Left kidney (tissue), 2 donors: ENCODE measurements around the gene SCUBE1. TPM values are rescaled to one million over a fixed set of nuclear protein-coding genes. Genes with fewer than 3 reads are reported as not detected.

Source experiments
- DNase-seq: peaks from one replicate; pipeline ENCODE4 v3.0.0-alpha.2; 2013
- polyA plus RNA-seq: library from polyadenylated mRNA; unstranded; fragments of 120-200 nt; gene quantifications from one replicate; pipeline ENCODE4 v1.2.1, GENCODE V29; 2013; ENCODE audit not compliant: insufficient read length

The SCUBE1 gene
- polyA plus RNA-seq, 1 donor = 8.7 TPM

DNA sequence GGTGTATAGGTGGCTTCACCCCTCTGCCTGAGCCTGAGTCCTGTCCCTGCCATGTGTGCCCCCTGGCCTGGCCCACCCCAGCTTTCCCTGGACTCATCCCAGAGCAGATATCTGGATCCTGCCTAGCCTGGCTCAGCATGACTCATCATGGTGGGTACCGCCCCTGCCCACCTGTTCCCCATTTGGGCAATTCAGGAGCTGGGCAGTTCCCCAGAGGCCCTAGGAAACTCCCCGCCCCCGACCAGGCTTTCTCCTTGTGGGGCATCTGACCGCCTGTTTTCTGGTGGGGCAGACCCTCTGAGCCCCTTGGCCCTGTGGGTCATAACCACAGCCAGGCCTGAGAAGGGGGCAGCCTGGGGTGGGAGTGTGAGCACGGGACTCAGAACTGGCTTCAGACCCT, 187.4 kb downstream of the SCUBE1 start:
- no peak for DNase-seq

DNA sequence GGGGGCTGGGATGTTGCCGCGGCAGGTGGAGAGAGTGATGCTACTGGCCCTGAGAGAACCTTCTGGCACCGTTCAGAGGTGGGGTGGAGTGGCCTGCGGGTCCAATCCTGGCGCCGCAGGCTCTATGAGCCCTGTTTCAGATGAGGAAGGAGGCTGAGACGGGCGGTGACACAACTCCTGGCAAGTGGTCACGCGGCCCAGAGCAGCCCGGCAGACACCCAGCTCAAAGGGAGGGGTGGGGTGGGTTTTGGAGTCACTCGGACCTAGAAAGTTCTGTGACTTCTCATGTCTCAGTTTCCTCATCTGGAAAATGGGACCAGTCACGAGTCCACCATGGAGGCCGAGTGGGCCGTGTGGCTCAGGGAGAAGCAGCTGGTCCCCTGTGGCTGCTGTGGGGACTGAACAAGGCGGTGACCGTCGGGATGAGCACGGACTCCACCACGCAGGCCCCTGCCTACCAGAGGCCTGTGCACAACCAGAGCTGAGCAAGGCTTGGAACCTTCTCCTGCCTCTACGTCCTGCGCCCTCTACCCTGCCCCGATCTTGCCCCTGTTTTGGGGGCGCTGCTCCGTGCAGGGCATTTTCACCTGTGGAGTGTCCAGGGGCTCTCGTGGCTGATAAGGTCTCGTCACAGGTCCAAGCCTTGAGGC, 188.2 kb downstream of the SCUBE1 start:
- DNase-seq = no peak

DNA sequence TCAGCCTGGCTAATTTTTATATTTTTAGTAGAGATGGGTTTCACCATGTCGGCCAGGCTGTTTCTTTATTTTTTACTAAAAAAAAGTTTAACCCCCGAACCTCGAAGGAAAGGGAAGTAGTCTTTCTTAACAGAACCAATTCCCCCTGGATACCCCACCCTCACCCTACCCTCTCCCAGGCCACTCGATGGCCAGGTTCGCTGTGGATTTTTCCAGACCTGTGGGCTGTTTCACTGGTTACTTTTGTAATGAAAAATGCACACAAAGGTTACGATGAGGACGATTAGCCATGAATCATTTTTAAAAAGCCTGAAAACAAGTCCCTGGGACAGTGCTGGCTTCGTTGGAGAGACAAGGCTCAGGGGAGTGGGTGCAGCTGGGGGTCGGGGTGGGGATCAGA, 189.3 kb downstream of the SCUBE1 start:
- no peak for DNase-seq

DNA sequence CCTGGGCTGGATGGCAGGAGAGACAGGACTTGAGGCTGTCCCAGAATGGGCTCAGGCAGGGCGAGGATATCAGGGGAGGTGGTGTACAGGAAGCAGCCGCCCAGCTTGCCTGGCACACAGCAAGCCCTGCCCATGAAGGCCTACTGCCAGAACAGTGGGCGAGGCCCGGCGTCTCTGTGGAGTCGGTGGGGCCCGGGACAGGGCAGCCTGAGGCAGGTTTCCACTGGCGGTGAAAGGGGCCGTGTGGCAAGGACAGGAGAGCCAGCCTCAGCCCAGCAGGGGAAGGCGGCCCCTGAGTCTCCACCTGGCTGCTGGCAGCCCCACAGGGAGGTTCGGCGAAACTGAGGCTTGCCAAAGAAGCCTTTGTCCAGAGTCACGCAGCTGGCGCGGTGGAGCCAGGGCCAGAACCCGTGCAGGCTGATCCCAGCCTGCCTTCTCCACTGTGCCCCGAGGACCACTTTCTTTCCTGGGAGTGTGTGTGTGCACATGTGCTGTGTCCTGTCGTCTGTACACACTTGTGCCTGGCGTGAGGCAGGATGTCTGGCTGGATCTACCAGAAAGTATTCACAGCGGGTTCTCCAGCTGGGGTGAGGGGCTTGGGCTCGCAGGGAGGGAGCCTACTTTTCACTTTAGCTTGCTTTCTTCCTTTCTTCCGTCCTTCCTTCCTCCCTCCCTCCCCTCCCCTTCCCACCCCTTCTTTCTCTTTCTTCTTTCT, 190.7 kb downstream of the SCUBE1 start:
- DNase-seq = no peak

DNA sequence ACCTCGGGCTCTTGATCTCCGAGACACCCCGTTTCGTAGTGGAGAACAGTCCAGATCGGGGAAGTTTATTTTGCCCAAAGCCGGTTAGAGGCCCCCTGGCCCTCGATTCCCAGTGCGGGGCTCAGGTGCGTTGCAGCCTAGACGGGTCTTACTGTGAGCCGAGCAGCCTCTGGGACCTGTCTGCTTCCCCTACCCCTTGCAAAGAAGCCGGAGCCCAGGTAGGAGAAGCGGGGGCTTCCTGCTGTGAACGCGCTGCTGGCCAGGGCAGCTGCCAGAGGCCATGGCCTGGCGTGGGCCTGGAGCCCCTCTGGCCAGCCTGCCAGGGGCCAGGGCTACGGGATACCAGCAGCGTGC, 191.2 kb downstream of the SCUBE1 start:
- DNase-seq = no peak

DNA sequence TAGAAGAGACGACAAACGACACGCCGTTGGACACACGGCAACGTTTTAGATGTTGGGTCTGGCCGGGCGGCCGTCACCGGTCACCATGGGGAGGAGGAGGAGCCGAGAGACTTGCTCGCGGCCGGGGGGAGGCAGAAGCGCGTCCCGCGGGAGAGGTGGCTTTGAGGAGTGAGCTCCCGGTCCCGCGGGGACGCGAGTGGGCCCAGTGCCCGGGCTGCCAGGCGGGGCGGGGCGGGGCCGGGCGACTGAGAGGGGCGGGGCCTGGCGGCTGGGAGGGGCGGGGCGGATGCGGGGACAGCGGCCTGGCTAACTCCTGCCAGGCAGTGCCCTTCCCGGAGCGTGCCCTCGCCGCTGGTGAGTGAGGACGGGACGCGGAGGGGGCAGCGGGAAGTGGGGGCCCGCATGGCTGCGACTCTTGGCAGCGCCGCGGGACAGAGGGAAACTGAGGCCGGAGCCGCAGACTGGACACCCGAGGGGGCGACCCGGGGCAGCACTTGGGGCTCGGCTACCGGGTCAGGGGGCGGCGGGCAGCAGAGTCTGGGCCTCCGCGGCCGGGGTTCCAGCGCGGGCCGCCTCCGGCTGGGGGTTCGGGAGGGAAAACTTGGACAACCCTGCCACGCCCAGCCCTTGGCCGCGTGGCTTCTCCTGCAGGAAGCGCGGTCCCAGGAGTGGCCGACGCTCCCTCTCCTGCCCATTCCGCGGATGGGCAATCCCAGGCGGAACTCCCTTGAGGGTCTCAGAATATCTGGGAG, 191.7 kb downstream of the SCUBE1 start, which contains the start of gene TSPO:
TSS of gene TSPO (plus strand) at position 309 of the 752 bp plus-strand sequence. CDS start 7,680 bp downstream, outside the sequence.
- no peak for DNase-seq

DNA sequence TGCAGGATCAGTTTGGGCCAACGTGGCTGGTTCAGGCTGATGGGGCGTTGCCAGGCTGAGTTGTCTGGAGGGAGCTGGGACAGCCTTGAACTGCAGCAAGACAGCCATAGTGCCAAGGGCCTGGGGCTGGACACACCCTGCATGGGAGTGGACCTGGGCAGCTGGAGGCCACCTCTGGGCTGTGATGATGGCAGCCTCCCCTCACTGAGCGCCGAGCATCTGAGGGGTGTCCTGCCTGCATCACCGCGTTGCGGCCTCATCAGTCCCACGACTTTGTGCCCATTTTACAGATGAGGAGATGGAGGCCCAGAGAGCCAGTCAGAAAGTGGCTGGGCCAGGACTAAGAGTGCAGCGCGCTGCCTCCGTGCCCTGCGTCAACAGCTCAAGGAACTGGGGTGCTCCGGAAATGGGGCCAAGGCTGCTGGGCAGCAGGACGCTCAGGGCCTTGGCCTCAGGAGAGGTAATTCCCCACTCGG, 192.4 kb downstream of the SCUBE1 start:
- no peak for DNase-seq

DNA sequence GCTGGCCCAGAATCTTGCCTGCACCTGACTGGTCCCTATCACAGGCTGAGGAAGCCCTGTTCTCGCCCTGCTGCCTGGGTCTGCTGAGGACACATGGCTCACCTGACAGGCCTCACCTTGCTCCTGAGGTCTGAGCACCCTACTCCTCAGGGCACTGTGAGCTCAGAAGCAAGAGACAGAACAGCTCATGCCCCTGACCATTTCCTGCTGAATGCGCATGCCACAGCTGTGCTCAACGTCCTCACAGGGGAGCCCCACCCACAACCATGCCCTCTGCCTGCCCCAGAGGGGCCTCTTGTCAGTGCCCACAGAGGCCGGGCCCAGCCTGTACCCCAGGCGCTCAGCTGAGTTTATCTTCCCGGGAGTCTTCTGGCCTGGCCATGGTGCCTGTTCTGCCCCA, 194.6 kb downstream of the SCUBE1 start:
- DNase-seq = no peak

DNA sequence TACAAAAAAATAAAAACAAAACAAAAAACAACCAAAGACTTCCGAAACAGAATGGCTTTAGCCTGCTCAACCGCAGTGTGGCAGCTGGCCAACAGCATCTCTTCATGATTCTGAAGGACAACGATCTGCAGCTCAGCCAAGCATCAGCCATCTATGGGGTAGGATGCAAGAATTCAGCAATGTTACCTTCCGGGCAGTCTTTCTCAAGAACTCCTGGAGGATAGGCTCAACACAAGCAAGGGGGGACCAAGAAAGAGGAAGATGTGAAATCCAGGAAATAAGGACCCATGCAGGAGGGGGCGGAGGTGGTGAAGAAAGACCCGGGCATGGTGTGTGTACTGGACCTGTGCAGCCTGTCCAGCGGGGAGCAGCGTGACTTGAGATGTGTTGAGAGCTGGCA, 195.4 kb downstream of the SCUBE1 start:
- no peak for DNase-seq

Other genes starting within 250 kb of the SCUBE1 start
- gene BIK, start 232.6 kb downstream of the SCUBE1 start, polyA plus RNA-seq = 0.78 TPM
- 21.6 TPM for gene MCAT, start 200.0 kb downstream of the SCUBE1 start, polyA plus RNA-seq
- 12.2 TPM for gene TSPO, start 191.8 kb downstream of the SCUBE1 start, polyA plus RNA-seq
- 22.2 TPM for gene TTLL12, start 156.2 kb downstream of the SCUBE1 start, polyA plus RNA-seq
- gene MPPED1, start 68.6 kb upstream of the SCUBE1 start, polyA plus RNA-seq = 1.2 TPM